PC-9 (cell line): ENCODE measurements around the gene PRKAR1A. TPM values are rescaled to one million over a fixed set of nuclear protein-coding genes. Genes with fewer than 3 reads are reported as not detected.

Source experiments
- BruUV-seq: library from RNA; stranded (reverse); fragments of 400-500 nt; replicated peaks from 2 replicates; lab custom pipeline; 2021; lab: Mats Ljungman, UMichigan
- CTCF ChIA-PET: fragments of 300-600 bp; sonication (Branson Sonifier 250); formaldehyde crosslinking; loops from one replicate; lab custom pipeline; 2022; ENCODE audit warnings: antibody characterized with exemption; lab: Charles Lee
- POLR2A ChIA-PET: fragments of 300-600 bp; sonication (Branson Sonifier 250); formaldehyde crosslinking; loops from one replicate; lab custom pipeline; 2022; ENCODE audit warnings: antibody characterized with exemption; ENCODE audit not compliant: unreplicated experiment; lab: Charles Lee
- DNase-seq, 2 experiments: peaks; one replicate each; pipeline versions ENCODE4 v3.0.0 to v3.0.0-alpha.2; 2015 to 2022; ENCODE audit warnings: mixed read lengths in 1 of 2
- H2AFZ ChIP-seq: fragments of 200-600 bp; sonication (generic); 2 replicates; pipeline ENCODE4 v1.8.1; 2017; ENCODE audit warnings: antibody characterized with exemption
- H3F3A ChIP-seq: fragments of 200-600 bp; sonication (generic); 2 replicates; pipeline ENCODE4 v1.8.1; 2017; ENCODE audit warnings: antibody characterized with exemption, mild to moderate bottlenecking, low read depth; ENCODE audit not compliant: insufficient read depth
- H3K27ac ChIP-seq: fragments of 200-600 bp; sonication (generic); 2 replicates; pipeline ENCODE4 v1.6.1; 2016; ENCODE audit warnings: mixed run types
- H3K27me3 ChIP-seq: fragments of 200-600 bp; sonication (generic); 2 replicates; pipeline ENCODE4 v1.6.1; 2016; ENCODE audit warnings: low read depth, mixed run types; ENCODE audit not compliant: insufficient read depth
- H3K36me3 ChIP-seq: fragments of 200-600 bp; sonication (generic); 2 replicates; pipeline ENCODE4 v1.6.1; 2016; ENCODE audit warnings: low read depth, mixed run types
- H3K4me1 ChIP-seq: fragments of 200-600 bp; sonication (generic); replicated peaks from 2 replicates; pipeline ENCODE4 v1.6.1; 2016; ENCODE audit warnings: mixed run types; ENCODE audit not compliant: insufficient read depth
- H3K4me2 ChIP-seq: fragments of 200-600 bp; sonication (generic); 2 replicates; pipeline ENCODE4 v1.6.1; 2017; ENCODE audit warnings: mixed run types
- H3K4me3 ChIP-seq: fragments of 200-600 bp; sonication (generic); 2 replicates; pipeline ENCODE4 v1.6.1; 2016; ENCODE audit warnings: mixed run types
- H3K79me2 ChIP-seq: fragments of 200-600 bp; sonication (generic); 2 replicates; pipeline ENCODE4 v1.6.1; 2017; ENCODE audit warnings: low read depth, mixed run types
- H3K9me2 ChIP-seq: fragments of 200-600 bp; sonication (generic); 2 replicates; pipeline ENCODE4 v1.8.1; 2017; ENCODE audit warnings: mild to moderate bottlenecking; ENCODE audit not compliant: insufficient read depth
- H3K9me3 ChIP-seq: fragments of 200-600 bp; sonication (generic); 2 replicates; pipeline ENCODE4 v1.8.1; 2016; ENCODE audit warnings: low read depth; ENCODE audit not compliant: insufficient read depth
- H4K20me1 ChIP-seq: fragments of 200-600 bp; sonication (generic); 2 replicates; pipeline ENCODE4 v1.8.1; 2017; ENCODE audit not compliant: insufficient read depth
- CTCF ChIP-seq: fragments of 200-600 bp; sonication (generic); conservative IDR thresholded peaks from 2 replicates; pipeline ENCODE4 v1.6.1; 2017; ENCODE audit warnings: mixed run types, antibody characterized with exemption, mild to moderate bottlenecking, moderate library complexity
- EZH2 ChIP-seq: fragments of 200-600 bp; sonication (generic); IDR thresholded peaks from 2 replicates; pipeline ENCODE4 v1.8.0; 2017; ENCODE audit warnings: antibody characterized with exemption, low read depth
- intact Hi-C: fragments of 100-400 bp; cut with micrococcal nuclease; formaldehyde crosslinking; loops from one replicate; pipeline ENCODE4 v1.10.0; 2022; ENCODE audit not compliant: unreplicated experiment
- total RNA-seq: library from RNA; stranded (reverse); gene quantifications from 2 replicates; pipeline ENCODE4 v1.2.3, GENCODE V29; 2021

Gene PRKAR1A
- total RNA-seq, 1 experiment from 2014 or later = 161 TPM

DNA sequence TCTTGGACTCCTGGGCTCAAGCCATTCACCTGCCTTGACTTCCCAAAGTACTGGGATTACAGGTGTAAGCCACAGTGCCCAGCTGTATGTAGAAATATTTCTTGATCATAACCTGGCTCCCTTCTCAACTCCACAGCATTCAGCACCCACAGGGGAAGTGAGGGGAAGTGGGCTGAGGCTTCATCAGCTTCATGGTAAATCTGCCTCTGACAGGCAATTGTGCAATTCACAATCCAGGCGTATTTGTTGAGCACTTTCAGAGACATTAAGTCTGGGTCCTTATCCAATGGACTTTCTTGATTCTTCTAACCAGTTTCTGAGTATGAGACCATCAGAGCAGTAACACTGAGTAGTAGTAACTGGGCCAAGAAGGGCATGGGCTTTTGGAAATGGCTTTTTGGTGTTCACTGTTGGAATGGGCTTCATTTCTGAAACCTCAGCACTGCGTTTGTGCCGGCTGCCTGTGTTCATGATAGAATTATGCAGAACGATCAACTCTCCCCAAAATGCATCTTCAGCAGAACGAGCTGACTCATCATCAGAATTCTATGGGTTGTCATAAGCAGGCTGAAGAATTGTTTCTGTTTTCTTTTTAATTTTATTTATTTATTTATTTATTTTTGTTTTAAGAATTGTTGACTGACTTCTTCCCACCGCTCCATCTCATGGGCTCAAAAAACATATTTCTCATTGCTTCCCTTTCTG lies 60.1 kb downstream of the PRKAR1A start:
- TF ChIP-seq CTCF = no peak
- Histone ChIP-seq H2AFZ (no peak overlapping the region), H3K9me3 (no peaks in the 10 kb centered on the region), H4K20me1 (no peaks in the 10 kb centered on the region), H3K4me3 (no peak overlapping the region), H3K27ac (no peak overlapping the region), H3K4me1 (no peaks in the 10 kb centered on the region), H3K79me2 (no peaks in the 10 kb centered on the region), H3K4me2 (no peak overlapping the region), H3K27me3 (0 out of 2 replicates have a peak, but pooled peaks cover 4% of the 10 kb centered on the region), H3K36me3 (no peaks in the 10 kb centered on the region), H3F3A (no peaks in the 10 kb centered on the region), H3K9me2 (no peaks in the 10 kb centered on the region)
- intact Hi-C loops = no loop called here
- no peak for DNase-seq
- POLR2A ChIA-PET = no interaction called here
- CTCF ChIA-PET = no interaction called here
- BruUV-seq = no TSS peak

DNA sequence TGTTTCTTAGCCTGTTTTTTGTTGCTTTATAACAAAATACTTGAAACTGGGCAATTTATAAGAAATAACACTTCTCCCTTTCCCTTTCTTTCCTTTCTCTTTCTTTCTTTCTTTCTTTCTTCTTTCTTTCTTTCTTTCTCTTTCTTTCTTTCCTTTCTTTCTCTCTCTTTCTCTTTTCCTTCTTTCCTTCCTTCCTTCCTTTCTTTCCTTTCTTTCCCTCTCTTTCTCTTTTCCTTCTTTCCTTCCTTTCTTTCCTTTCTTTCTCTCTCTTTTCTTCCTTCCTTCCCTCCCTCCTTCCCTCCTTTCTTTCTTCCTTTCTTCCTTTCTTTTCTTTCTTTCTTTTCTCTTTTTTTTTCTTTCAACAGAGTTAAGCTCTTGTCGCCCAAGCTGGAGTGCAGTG lies 61.1 kb downstream of the PRKAR1A start:
- intact Hi-C loops = no loop called here
- no peaks in the 10 kb centered on the region for H3K36me3 ChIP-seq
- H3K9me2 ChIP-seq = no peaks in the 10 kb centered on the region; the same call in 1 of the 2 replicates
- no peak overlapping the region for H3K4me2 ChIP-seq
- H3K79me2 ChIP-seq = no peaks in the 10 kb centered on the region
- no peaks in the 10 kb centered on the region for H3K9me3 ChIP-seq
- 0 out of 2 replicates have a peak, but pooled peaks cover 3% of the 10 kb centered on the region for H3K27me3 ChIP-seq
- TF ChIP-seq EZH2 (no peak), CTCF (no peak)
- no peak overlapping the region for H3K27ac ChIP-seq
- no peak for DNase-seq
- no peak overlapping the region for H2AFZ ChIP-seq
- no peak overlapping the region for H3K4me3 ChIP-seq
- H4K20me1 ChIP-seq = no peaks in the 10 kb centered on the region
- BruUV-seq = no TSS peak
- no peaks in the 10 kb centered on the region for H3K4me1 ChIP-seq
- no peaks in the 10 kb centered on the region for H3F3A ChIP-seq
- POLR2A ChIA-PET = no interaction called here
- CTCF ChIA-PET = no interaction called here

GRCh38 chr17:68576137-68576536 lies 63.9 kb downstream of the PRKAR1A start:
- Histone ChIP-seq H3K9me3 (no peaks in the 10 kb centered on the region), H3K9me2 (no peaks in the 10 kb centered on the region; the same call in 1 of the 2 replicates), H4K20me1 (no peaks in the 10 kb centered on the region), H3K79me2 (no peaks in the 10 kb centered on the region), H3K4me2 (no peak overlapping the region), H3K4me1 (no peaks in the 10 kb centered on the region), H3K36me3 (no peaks in the 10 kb centered on the region), H3K4me3 (no peak overlapping the region), H3F3A (no peaks in the 10 kb centered on the region), H2AFZ (no peak overlapping the region), H3K27me3 (no peaks in the 10 kb centered on the region), H3K27ac (no peak overlapping the region)
- ChIA-PET POLR2A (no interaction called here), CTCF (no interaction called here)
- DNase-seq = no peak
- BruUV-seq = no TSS peak
- TF ChIP-seq CTCF = no peak
- intact Hi-C loops = no loop called here
